ENCODE data around the gene MAGI2. TPM values are rescaled to one million over a fixed set of nuclear protein-coding genes. Genes with fewer than 3 reads are reported as not detected.
A peak's percentile ranks its signal among the peaks of the same experiment; 100 is the strongest.

MAGI2 gene
- total and polyA plus RNA-seq, 2 experiments from 2014 or later, result 10.4 to 26.4 TPM

DNA sequence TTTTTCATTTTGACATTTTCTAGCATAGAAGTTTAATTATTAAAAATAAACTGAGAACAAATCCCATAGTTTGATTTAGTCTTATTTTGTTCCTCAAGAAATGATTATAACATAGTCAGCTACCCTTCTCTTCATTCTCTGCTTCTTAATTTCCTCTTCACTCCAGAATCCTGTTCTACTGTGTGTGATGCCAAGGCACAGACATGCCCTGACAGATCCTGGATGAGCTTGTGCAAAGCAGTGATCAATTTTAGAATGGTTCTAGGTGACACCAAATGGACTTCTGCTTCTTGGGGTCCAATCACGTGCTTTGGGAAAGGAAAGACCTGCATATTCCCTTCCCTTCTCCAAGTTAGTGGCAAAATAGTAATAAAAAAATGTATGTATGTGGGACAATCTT is 665.6 kb downstream of the MAGI2 start:
- Histone ChIP-seq H3K4me3 (no peak overlapping the region), H3K79me2 (replicated peaks; ENCODE audit: insufficient read depth) (no peaks in the 10 kb centered on the region), H3K27me3 (ENCODE audit: insufficient read depth) (no peaks in the 10 kb centered on the region), H3K4me1 (ENCODE audit: insufficient read depth) (peaks cover 9% of the 10 kb centered on the region), H3K27ac (ENCODE audit: low read depth) (no peak overlapping the region), H3K36me3 (ENCODE audit: insufficient read depth) (no peaks in the 10 kb centered on the region), H3K4me2 (no peak overlapping the region), H3F3A (replicated peaks; ENCODE audit: low read depth) (no peaks in the 10 kb centered on the region), H2AFZ (peak overlapping the region; percentile 74; the same call in 1 of the 2 replicates), H3K9me2 (ENCODE audit: insufficient read depth) (no peaks in the 10 kb centered on the region), H4K20me1 (replicated peaks; ENCODE audit: insufficient read depth) (no peaks in the 10 kb centered on the region)
- TF ChIP-seq EZH2phosphoT487 (IDR thresholded peaks at IDR 0.05; ENCODE audit: unreplicated experiment), result no peak
- TF ChIP-seq ZNF114 (CRISPR knock-in tag; IDR thresholded peaks at IDR 0.05), result no peak
- no peak for TF ChIP-seq CREB1 (CRISPR knock-in tag; IDR thresholded peaks at IDR 0.05; ENCODE audit: low read depth)
- TF ChIP-seq ZNF462 (CRISPR knock-in tag; IDR thresholded peaks at IDR 0.05), result no peak
- TF ChIP-seq STAT1 (IDR thresholded peaks at IDR 0.05; ENCODE audit: unreplicated experiment), result no peak
- TF ChIP-seq, protein P1, sequence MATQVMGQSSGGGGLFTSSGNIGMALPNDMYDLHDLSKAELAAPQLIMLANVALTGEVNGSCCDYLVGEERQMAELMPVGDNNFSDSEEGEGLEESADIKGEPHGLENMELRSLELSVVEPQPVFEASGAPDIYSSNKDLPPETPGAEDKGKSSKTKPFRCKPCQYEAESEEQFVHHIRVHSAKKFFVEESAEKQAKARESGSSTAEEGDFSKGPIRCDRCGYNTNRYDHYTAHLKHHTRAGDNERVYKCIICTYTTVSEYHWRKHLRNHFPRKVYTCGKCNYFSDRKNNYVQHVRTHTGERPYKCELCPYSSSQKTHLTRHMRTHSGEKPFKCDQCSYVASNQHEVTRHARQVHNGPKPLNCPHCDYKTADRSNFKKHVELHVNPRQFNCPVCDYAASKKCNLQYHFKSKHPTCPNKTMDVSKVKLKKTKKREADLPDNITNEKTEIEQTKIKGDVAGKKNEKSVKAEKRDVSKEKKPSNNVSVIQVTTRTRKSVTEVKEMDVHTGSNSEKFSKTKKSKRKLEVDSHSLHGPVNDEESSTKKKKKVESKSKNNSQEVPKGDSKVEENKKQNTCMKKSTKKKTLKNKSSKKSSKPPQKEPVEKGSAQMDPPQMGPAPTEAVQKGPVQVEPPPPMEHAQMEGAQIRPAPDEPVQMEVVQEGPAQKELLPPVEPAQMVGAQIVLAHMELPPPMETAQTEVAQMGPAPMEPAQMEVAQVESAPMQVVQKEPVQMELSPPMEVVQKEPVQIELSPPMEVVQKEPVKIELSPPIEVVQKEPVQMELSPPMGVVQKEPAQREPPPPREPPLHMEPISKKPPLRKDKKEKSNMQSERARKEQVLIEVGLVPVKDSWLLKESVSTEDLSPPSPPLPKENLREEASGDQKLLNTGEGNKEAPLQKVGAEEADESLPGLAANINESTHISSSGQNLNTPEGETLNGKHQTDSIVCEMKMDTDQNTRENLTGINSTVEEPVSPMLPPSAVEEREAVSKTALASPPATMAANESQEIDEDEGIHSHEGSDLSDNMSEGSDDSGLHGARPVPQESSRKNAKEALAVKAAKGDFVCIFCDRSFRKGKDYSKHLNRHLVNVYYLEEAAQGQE (IDR thresholded peaks at IDR 0.05; ENCODE audit: unreplicated experiment), result no peak
- TF ChIP-seq POLR2AphosphoS5 (IDR thresholded peaks at IDR 0.05; ENCODE audit: low read depth), result no peak
- TF ChIP-seq JUNB (IDR thresholded peaks at IDR 0.05; ENCODE audit: unreplicated experiment), result no peak
- no peak for TF ChIP-seq ZNF331 (CRISPR knock-in tag; IDR thresholded peaks at IDR 0.05; ENCODE audit: low read depth)
- TF ChIP-seq, protein P2, sequence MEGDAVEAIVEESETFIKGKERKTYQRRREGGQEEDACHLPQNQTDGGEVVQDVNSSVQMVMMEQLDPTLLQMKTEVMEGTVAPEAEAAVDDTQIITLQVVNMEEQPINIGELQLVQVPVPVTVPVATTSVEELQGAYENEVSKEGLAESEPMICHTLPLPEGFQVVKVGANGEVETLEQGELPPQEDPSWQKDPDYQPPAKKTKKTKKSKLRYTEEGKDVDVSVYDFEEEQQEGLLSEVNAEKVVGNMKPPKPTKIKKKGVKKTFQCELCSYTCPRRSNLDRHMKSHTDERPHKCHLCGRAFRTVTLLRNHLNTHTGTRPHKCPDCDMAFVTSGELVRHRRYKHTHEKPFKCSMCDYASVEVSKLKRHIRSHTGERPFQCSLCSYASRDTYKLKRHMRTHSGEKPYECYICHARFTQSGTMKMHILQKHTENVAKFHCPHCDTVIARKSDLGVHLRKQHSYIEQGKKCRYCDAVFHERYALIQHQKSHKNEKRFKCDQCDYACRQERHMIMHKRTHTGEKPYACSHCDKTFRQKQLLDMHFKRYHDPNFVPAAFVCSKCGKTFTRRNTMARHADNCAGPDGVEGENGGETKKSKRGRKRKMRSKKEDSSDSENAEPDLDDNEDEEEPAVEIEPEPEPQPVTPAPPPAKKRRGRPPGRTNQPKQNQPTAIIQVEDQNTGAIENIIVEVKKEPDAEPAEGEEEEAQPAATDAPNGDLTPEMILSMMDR (conservative IDR thresholded peaks at IDR 0.05; ENCODE audit: low read depth in 2 of 2), result no peak
- TF ChIP-seq EZH2 (IDR thresholded peaks at IDR 0.05; ENCODE audit: low read depth, unreplicated experiment), result no peak
- TF ChIP-seq ETS1 (IDR thresholded peaks at IDR 0.05), result no peak
- TF ChIP-seq NANOG (IDR thresholded peaks at IDR 0.05; ENCODE audit: borderline replicate concordance), result no peak
- Mint-ChIP-seq H3K4me3 (no peak overlapping the region), H3K36me3 (ENCODE audit: low read depth) (no peaks in the 10 kb centered on the region), H3K27ac (no peak overlapping the region), H3K9me3 (no peaks in the 10 kb centered on the region), H3K4me1 (peaks cover 14% of the 10 kb centered on the region), H3K27me3 (ENCODE audit: insufficient read depth, low read depth, poor library complexity) (peaks cover 1% of the 10 kb centered on the region)
- DNase-seq (ENCODE audit: low spot score) (no peak), ATAC-seq (no peak)
